ENCODE measurements around the gene CLCN7.

The CLCN7 gene

GRCh38 chr16:1458977-1459341 is 15.9 kb downstream of the CLCN7 start:
- no peak for DNase-seq

- DNase-seq: peak; percentile 87
Measured at GRCh38 chr16:1458336-1458976, 16.4 kb downstream of the CLCN7 start.

GRCh38 chr16:1457489-1458245 is 17.2 kb downstream of the CLCN7 start:
- no peak for DNase-seq

GRCh38 chr16:1456951-1457350 is 17.9 kb downstream of the CLCN7 start:
- DNase-seq: no peak

- DNase-seq: no peak
Measured at GRCh38 chr16:1455190-1456171, 19.3 kb downstream of the CLCN7 start.

GRCh38 chr16:1454561-1454960 is 20.3 kb downstream of the CLCN7 start:
- DNase-seq: no peak

GRCh38 chr16:1453316-1453715 is 21.5 kb downstream of the CLCN7 start:
- DNase-seq: no peak

GRCh38 chr16:1452530-1452929 is 22.3 kb downstream of the CLCN7 start:
- DNase-seq: no peak

- DNase-seq: no peak
Measured at GRCh38 chr16:1451702-1452392, 23.0 kb downstream of the CLCN7 start.

- DNase-seq: no peak
Measured at GRCh38 chr16:1450841-1451240, 24.0 kb downstream of the CLCN7 start.

- no peak for DNase-seq
Measured at GRCh38 chr16:1450218-1450617, 24.6 kb downstream of the CLCN7 start.

GRCh38 chr16:1449201-1449788 is 25.5 kb downstream of the CLCN7 start:
- no peak for DNase-seq

GRCh38 chr16:1448536-1449116 is 26.2 kb downstream of the CLCN7 start:
- DNase-seq: no peak

GRCh38 chr16:1447965-1448364 is 26.9 kb downstream of the CLCN7 start:
- DNase-seq: no peak

- DNase-seq: no peak
Measured at GRCh38 chr16:1446296-1447080, 28.3 kb downstream of the CLCN7 start.

- DNase-seq: no peak
Measured at GRCh38 chr16:1445518-1446203, 29.2 kb downstream of the CLCN7 start.

GRCh38 chr16:1444730-1445517 is 29.9 kb downstream of the CLCN7 start:
- no peak for DNase-seq

- DNase-seq: no peak
Measured at GRCh38 chr16:1443980-1444729, 30.7 kb downstream of the CLCN7 start, which contains the start of gene CCDC154. Gene CCDC154, minus strand, starts transcription at chr16:1444556. Its CDS starts 234 bp downstream, at chr16:1444322.

All from inflammatory macrophage treated with lipopolysaccharide for 4 hours (primary cell).